Right renal pelvis (tissue), 4 donors: ENCODE results near the gene PRR29. TPM values are rescaled to one million over a fixed set of nuclear protein-coding genes. Genes with fewer than 3 reads are reported as not detected.
"Not testable (repeated sequence)": the region's sequence is repeated elsewhere in the genome, so short reads cannot be mapped to it uniquely, and the experiment has no call there.

Experiments used
- DNase-seq, 4 donors: peaks; one replicate each; pipeline ENCODE4 v3.0.0-alpha.2; 2013; ENCODE audit warnings: low read depth in 4 of 4, low spot score in 3 of 4, missing footprints in 1 of 4
- polyA plus RNA-seq, 4 donors: library from polyadenylated mRNA; unstranded; fragments of 120-200 nt; gene quantifications; one replicate each; pipeline ENCODE4 v1.2.1, GENCODE V29; 2013; ENCODE audit not compliant: insufficient read length in 4 of 4

The PRR29 gene
- polyA plus RNA-seq, 4 donors, result 3.4 to 4.0 (median 3.7) TPM

- no peak for DNase-seq
Observed at GRCh38 chr17:63995626-63996025, 2.5 kb upstream of the PRR29 start.

- no peak for DNase-seq
Observed at GRCh38 chr17:63996430-63997182, 1.5 kb upstream of the PRR29 start.

- no peak for DNase-seq
Observed at GRCh38 chr17:63997341-63998048, 656 bp upstream of the PRR29 start.

- no peak for DNase-seq
Observed at GRCh38 chr17:63998721-63999679, 849 bp downstream of the PRR29 start.

GRCh38 chr17:63999680-64000531 lies 1.8 kb downstream of the PRR29 start:
- DNase-seq, result no peak

GRCh38 chr17:64001091-64001579 lies 3.0 kb downstream of the PRR29 start:
- DNase-seq, result no peak

- no peak for DNase-seq
Observed at GRCh38 chr17:64001763-64002529, 3.8 kb downstream of the PRR29 start.

- DNase-seq, result no peak
Observed at GRCh38 chr17:64002658-64003525, 4.7 kb downstream of the PRR29 start.

- DNase-seq, result no peak
Observed at GRCh38 chr17:64003526-64004121, 5.5 kb downstream of the PRR29 start.

GRCh38 chr17:64004218-64004770 lies 6.1 kb downstream of the PRR29 start:
- DNase-seq, result no peak

- DNase-seq, result no peak
Observed at GRCh38 chr17:64004903-64005733, 7.0 kb downstream of the PRR29 start.

- no peak for DNase-seq
Observed at GRCh38 chr17:64005734-64006167, 7.6 kb downstream of the PRR29 start.

- DNase-seq, result no peak
Observed at GRCh38 chr17:64006361-64007088, 8.4 kb downstream of the PRR29 start.

- not testable (repeated sequence) for DNase-seq
Observed at GRCh38 chr17:64007089-64007837, 9.1 kb downstream of the PRR29 start.

- no peak for DNase-seq
Observed at GRCh38 chr17:64007838-64008282, 9.7 kb downstream of the PRR29 start.
